ENCODE measurements around the gene NOX4.

GRCh38 chr11:89327885-89328284 lies 163.3 kb downstream of the NOX4 start:
- TF ChIP-seq POLR2A (IDR thresholded peaks at IDR 0.05) (no peak), EP300 (IDR thresholded peaks at IDR 0.05) (no peak), CTCF (IDR thresholded peaks at IDR 0.05) (no peak)
